ENCODE measurements around the gene KDM4F. TPM values are rescaled to one million over a fixed set of nuclear protein-coding genes. Genes with fewer than 3 reads are reported as not detected.
"Not testable (repeated sequence)": the region's sequence is repeated elsewhere in the genome, so short reads cannot be mapped to it uniquely, and the experiment has no call there.

The KDM4F gene
- polyA plus RNA-seq, 2 donors = not detected

GRCh38 chr11:95033051-95033450, 16.2 kb upstream of the KDM4F start:
- 90 to 93% methylated on average over 1 of the region's 1 CpG for WGBS, 2 donors
- H3K4me1 ChIP-seq (ENCODE audit: control insufficient read depth in 2 of 2, insufficient read depth in 2 of 2, low read length in 1 of 2) = peaks cover 0 to 3% of the 10 kb centered on the region in 2 donors
- H3K27ac ChIP-seq (ENCODE audit: low read depth in 2 of 2, low read length in 1 of 2) = no peak overlapping the region
- peaks cover 0 to 5% of the 10 kb centered on the region in 2 donors for H3K9me3 ChIP-seq (ENCODE audit: control insufficient read depth in 2 of 2, insufficient read depth in 1 of 2, low read depth in 1 of 2, low read length in 1 of 2)
- no peaks in the 10 kb centered on the region for H3K36me3 ChIP-seq (ENCODE audit: control insufficient read depth in 2 of 2, insufficient read depth in 2 of 2, low read length in 1 of 2)
- no peaks in the 10 kb centered on the region for H3K27me3 ChIP-seq (ENCODE audit: control insufficient read depth in 1 of 2, insufficient read depth in 2 of 2, low read length in 2 of 2)
- H3K4me3 ChIP-seq (ENCODE audit: low read depth in 1 of 2, low read length in 2 of 2) = no peak overlapping the region

- H3K4me3 ChIP-seq (ENCODE audit: low read depth in 1 of 2, low read length in 2 of 2) = no peak overlapping the region
- H3K36me3 ChIP-seq (ENCODE audit: control insufficient read depth in 2 of 2, insufficient read depth in 2 of 2, low read length in 1 of 2) = no peaks in the 10 kb centered on the region
- WGBS, 2 donors = 51 to 71% methylated on average over 2 of the region's 2 CpGs
- no peaks in the 10 kb centered on the region for H3K27me3 ChIP-seq (ENCODE audit: control insufficient read depth in 1 of 2, insufficient read depth in 2 of 2, low read length in 2 of 2)
- peaks cover 0 to 3% of the 10 kb centered on the region in 2 donors for H3K4me1 ChIP-seq (ENCODE audit: control insufficient read depth in 2 of 2, insufficient read depth in 2 of 2, low read length in 1 of 2)
- no peak overlapping the region for H3K27ac ChIP-seq (ENCODE audit: low read depth in 2 of 2, low read length in 1 of 2)
- H3K9me3 ChIP-seq (ENCODE audit: control insufficient read depth in 2 of 2, insufficient read depth in 1 of 2, low read depth in 1 of 2, low read length in 1 of 2) = peaks cover 0 to 5% of the 10 kb centered on the region in 2 donors
These were observed 13.9 kb upstream of the KDM4F start for GRCh38 chr11:95035316-95035715.

GRCh38 chr11:95037356-95038035, 11.7 kb upstream of the KDM4F start:
- not testable (repeated sequence) for H3K4me1 ChIP-seq (ENCODE audit: control insufficient read depth in 2 of 2, insufficient read depth in 2 of 2, low read length in 1 of 2); H3K9me3 ChIP-seq (ENCODE audit: control insufficient read depth in 2 of 2, insufficient read depth in 1 of 2, low read depth in 1 of 2, low read length in 1 of 2); H3K27ac ChIP-seq (ENCODE audit: low read depth in 2 of 2, low read length in 1 of 2); H3K27me3 ChIP-seq (ENCODE audit: control insufficient read depth in 1 of 2, insufficient read depth in 2 of 2, low read length in 2 of 2); H3K36me3 ChIP-seq (ENCODE audit: control insufficient read depth in 2 of 2, insufficient read depth in 2 of 2, low read length in 1 of 2)
- H3K4me3 ChIP-seq (ENCODE audit: low read depth in 1 of 2, low read length in 2 of 2) = peak overlapping the region; percentile 24 to 37
- WGBS, 2 donors = 22 to 30% methylated on average over 60 to 71 of the region's 71 CpGs

DNA sequence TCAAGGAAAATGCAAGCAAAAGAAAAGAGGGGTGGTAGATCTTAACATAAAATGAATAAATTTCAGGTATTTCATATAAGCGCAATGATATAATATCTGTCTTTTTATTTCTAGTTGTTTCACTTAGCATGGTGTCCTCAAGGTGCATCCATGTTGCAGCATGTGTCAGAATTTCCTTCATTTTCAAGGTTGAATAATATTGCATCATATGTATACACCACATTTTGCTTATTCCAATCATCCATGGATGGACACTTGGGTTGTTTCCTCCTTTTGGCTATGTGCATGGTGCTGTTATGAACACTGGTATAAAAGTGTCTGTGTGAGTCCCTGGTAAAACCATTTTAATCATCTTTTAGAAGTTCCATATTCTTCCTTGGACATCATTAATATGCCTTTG, 7.0 kb upstream of the KDM4F start:
- no peaks in the 10 kb centered on the region for H3K9me3 ChIP-seq (ENCODE audit: control insufficient read depth in 2 of 2, insufficient read depth in 1 of 2, low read depth in 1 of 2, low read length in 1 of 2)
- WGBS, 2 donors = 94 to 97% methylated on average over 1 of the region's 1 CpG
- no peaks in the 10 kb centered on the region for H3K36me3 ChIP-seq (ENCODE audit: control insufficient read depth in 2 of 2, insufficient read depth in 2 of 2, low read length in 1 of 2)
- H3K27me3 ChIP-seq (ENCODE audit: control insufficient read depth in 1 of 2, insufficient read depth in 2 of 2, low read length in 2 of 2) = peaks cover 0 to 4% of the 10 kb centered on the region in 2 donors
- no peak overlapping the region for H3K4me3 ChIP-seq (ENCODE audit: low read depth in 1 of 2, low read length in 2 of 2)
- no peaks in the 10 kb centered on the region for H3K4me1 ChIP-seq (ENCODE audit: control insufficient read depth in 2 of 2, insufficient read depth in 2 of 2, low read length in 1 of 2)
- H3K27ac ChIP-seq (ENCODE audit: low read depth in 2 of 2, low read length in 1 of 2) = no peak overlapping the region

GRCh38 chr11:95042906-95043305, 6.3 kb upstream of the KDM4F start:
- Histone ChIP-seq H3K27me3 (ENCODE audit: control insufficient read depth in 1 of 2, insufficient read depth in 2 of 2, low read length in 2 of 2) (peaks cover 0 to 4% of the 10 kb centered on the region in 2 donors), H3K9me3 (ENCODE audit: control insufficient read depth in 2 of 2, insufficient read depth in 1 of 2, low read depth in 1 of 2, low read length in 1 of 2) (no peaks in the 10 kb centered on the region), H3K27ac (ENCODE audit: low read depth in 2 of 2, low read length in 1 of 2) (no peak overlapping the region), H3K36me3 (ENCODE audit: control insufficient read depth in 2 of 2, insufficient read depth in 2 of 2, low read length in 1 of 2) (no peaks in the 10 kb centered on the region), H3K4me1 (ENCODE audit: control insufficient read depth in 2 of 2, insufficient read depth in 2 of 2, low read length in 1 of 2) (no peaks in the 10 kb centered on the region), H3K4me3 (ENCODE audit: low read depth in 1 of 2, low read length in 2 of 2) (no peak overlapping the region)
- WGBS, 2 donors = 78 to 85% methylated on average over 3 of the region's 3 CpGs

GRCh38 chr11:95044010-95044409, 5.2 kb upstream of the KDM4F start:
- 57 to 66% methylated on average over 4 of the region's 4 CpGs for WGBS, 2 donors
- Histone ChIP-seq H3K9me3 (ENCODE audit: control insufficient read depth in 2 of 2, insufficient read depth in 1 of 2, low read depth in 1 of 2, low read length in 1 of 2) (no peaks in the 10 kb centered on the region), H3K27me3 (ENCODE audit: control insufficient read depth in 1 of 2, insufficient read depth in 2 of 2, low read length in 2 of 2) (peaks cover 0 to 4% of the 10 kb centered on the region in 2 donors), H3K4me3 (ENCODE audit: low read depth in 1 of 2, low read length in 2 of 2) (no peak overlapping the region), H3K27ac (ENCODE audit: low read depth in 2 of 2, low read length in 1 of 2) (no peak overlapping the region), H3K36me3 (ENCODE audit: control insufficient read depth in 2 of 2, insufficient read depth in 2 of 2, low read length in 1 of 2) (no peaks in the 10 kb centered on the region), H3K4me1 (ENCODE audit: control insufficient read depth in 2 of 2, insufficient read depth in 2 of 2, low read length in 1 of 2) (no peaks in the 10 kb centered on the region)

DNA sequence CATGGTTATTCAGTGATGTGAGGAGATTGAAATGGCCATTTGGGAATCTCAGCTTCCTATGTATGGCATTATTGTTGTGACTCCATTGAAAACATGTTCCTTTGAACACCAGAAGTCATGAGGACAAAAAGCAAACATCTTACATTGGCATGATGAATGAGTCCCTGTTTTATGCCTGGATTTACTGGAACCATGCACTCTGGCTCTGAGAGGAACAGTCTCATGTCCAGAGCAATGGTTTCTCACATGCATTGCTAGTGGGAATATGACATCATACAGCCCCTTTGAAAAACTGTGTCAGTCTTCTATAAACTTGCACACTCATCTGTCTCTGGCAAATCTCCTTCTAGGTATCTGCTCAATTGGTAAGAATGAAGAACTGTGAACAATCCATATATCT, 3.4 kb upstream of the KDM4F start:
- Histone ChIP-seq H3K4me1 (ENCODE audit: control insufficient read depth in 2 of 2, insufficient read depth in 2 of 2, low read length in 1 of 2) (no peaks in the 10 kb centered on the region), H3K36me3 (ENCODE audit: control insufficient read depth in 2 of 2, insufficient read depth in 2 of 2, low read length in 1 of 2) (no peaks in the 10 kb centered on the region), H3K9me3 (ENCODE audit: control insufficient read depth in 2 of 2, insufficient read depth in 1 of 2, low read depth in 1 of 2, low read length in 1 of 2) (no peaks in the 10 kb centered on the region), H3K27me3 (ENCODE audit: control insufficient read depth in 1 of 2, insufficient read depth in 2 of 2, low read length in 2 of 2) (peaks cover 0 to 4% of the 10 kb centered on the region in 2 donors), H3K4me3 (ENCODE audit: low read depth in 1 of 2, low read length in 2 of 2) (no peak overlapping the region), H3K27ac (ENCODE audit: low read depth in 2 of 2, low read length in 1 of 2) (no peak overlapping the region)

- H3K4me1 ChIP-seq (ENCODE audit: control insufficient read depth in 2 of 2, insufficient read depth in 2 of 2, low read length in 1 of 2) = no peaks in the 10 kb centered on the region
- no peak overlapping the region for H3K27ac ChIP-seq (ENCODE audit: low read depth in 2 of 2, low read length in 1 of 2)
- no peak overlapping the region for H3K4me3 ChIP-seq (ENCODE audit: low read depth in 1 of 2, low read length in 2 of 2)
- no peaks in the 10 kb centered on the region for H3K36me3 ChIP-seq (ENCODE audit: control insufficient read depth in 2 of 2, insufficient read depth in 2 of 2, low read length in 1 of 2)
- WGBS, 2 donors = 89 to 90% methylated on average over 22 of the region's 22 CpGs
- H3K27me3 ChIP-seq (ENCODE audit: control insufficient read depth in 1 of 2, insufficient read depth in 2 of 2, low read length in 2 of 2) = no peaks in the 10 kb centered on the region
- no peaks in the 10 kb centered on the region for H3K9me3 ChIP-seq (ENCODE audit: control insufficient read depth in 2 of 2, insufficient read depth in 1 of 2, low read depth in 1 of 2, low read length in 1 of 2)
These were observed 1.5 kb downstream of the KDM4F start for GRCh38 chr11:95050595-95051202.

- no peak overlapping the region for H3K4me3 ChIP-seq (ENCODE audit: low read depth in 1 of 2, low read length in 2 of 2)
- no peak overlapping the region for H3K27ac ChIP-seq (ENCODE audit: low read depth in 2 of 2, low read length in 1 of 2)
- WGBS, 2 donors = 73 to 86% methylated on average over 2 of the region's 2 CpGs
- H3K4me1 ChIP-seq (ENCODE audit: control insufficient read depth in 2 of 2, insufficient read depth in 2 of 2, low read length in 1 of 2) = no peaks in the 10 kb centered on the region
- H3K9me3 ChIP-seq (ENCODE audit: control insufficient read depth in 2 of 2, insufficient read depth in 1 of 2, low read depth in 1 of 2, low read length in 1 of 2) = no peaks in the 10 kb centered on the region
- peaks cover 0 to 3% of the 10 kb centered on the region in 2 donors for H3K27me3 ChIP-seq (ENCODE audit: control insufficient read depth in 1 of 2, insufficient read depth in 2 of 2, low read length in 2 of 2)
- H3K36me3 ChIP-seq (ENCODE audit: control insufficient read depth in 2 of 2, insufficient read depth in 2 of 2, low read length in 1 of 2) = no peaks in the 10 kb centered on the region
These were observed 5.1 kb downstream of the KDM4F start for GRCh38 chr11:95054356-95054755.
